H1 (cell line): ENCODE results near the gene THOP1. TPM values are rescaled to one million over a fixed set of nuclear protein-coding genes. Genes with fewer than 3 reads are reported as not detected.

Experiments used
- BRCA1 ChIP-seq: IDR thresholded peaks from 2 replicates; pipeline ENCODE4 v1.6.1; 2012; ENCODE audit warnings: low read depth, low read length, improper control_type of control experiment
- CBX8 ChIP-seq: fragments of 300-800, 300-1000 bp; sonication (generic); IDR thresholded peaks from 2 replicates; pipeline ENCODE4 v1.7.1; 2016; ENCODE audit warnings: low read depth, low read length, borderline replicate concordance
- CTBP2 ChIP-seq: IDR thresholded peaks from 2 replicates; pipeline ENCODE4 v1.7.0; 2011; ENCODE audit warnings: borderline replicate concordance, mild to moderate bottlenecking, moderate library complexity, mixed read lengths, low read length; ENCODE audit not compliant: insufficient read depth, insufficient read length
- EZH2 ChIP-seq: fragments of 200-600 bp; sonication (generic); IDR thresholded peaks from 2 replicates; pipeline ENCODE4 v1.7.1; 2012; ENCODE audit warnings: low read depth, mild to moderate bottlenecking, moderate library complexity, low read length, inconsistent platforms; ENCODE audit not compliant: severe bottlenecking
- KDM1A ChIP-seq: fragments of 200-600, 300-600 bp; sonication (generic); IDR thresholded peaks from 2 replicates; pipeline ENCODE4 v1.7.1; 2016; ENCODE audit warnings: mild to moderate bottlenecking, low read length, borderline replicate concordance
- KDM4A ChIP-seq: IDR thresholded peaks from one replicate; pipeline ENCODE4 v1.7.1; 2012; ENCODE audit warnings: low read depth, mild to moderate bottlenecking, moderate library complexity, low read length, inconsistent platforms; ENCODE audit not compliant: severe bottlenecking
- KDM5A ChIP-seq: fragments of 200-600 bp; IDR thresholded peaks from 2 replicates; pipeline ENCODE4 v1.7.1; 2012; ENCODE audit warnings: mild to moderate bottlenecking, low read length, inconsistent platforms, mixed read lengths
- polyA plus RNA-seq, 7 experiments: library from polyadenylated mRNA; depleted of rRNA in 3 of 7; stranded (reverse) in 5 of 7; unstranded in 2 of 7; fragments of >200 nt in 5 of 7; fragments of 200-250 nt in 2 of 7; gene quantifications; 1 replicate in 5 of 7; 2 replicates in 1 of 7; 4 replicates in 1 of 7; pipeline versions ENCODE4 v1.2.1 to v1.2.3, GENCODE V29; 2011 to 2013; ENCODE audit warnings: missing spikeins in 2 of 7, mixed read lengths in 2 of 7
- total RNA-seq: library from RNA; stranded (reverse); fragmentation: NEBNext Ultra II Directional; extraction: Animal tissue kit (Norgen Biotek cat#: 25700); gene quantifications from 2 replicates; pipeline ENCODE4 v1.2.1, GENCODE V29; 2021
- TF ChIP-seq, protein P1 (sequence below): fragments of 300-600 bp; sonication (generic); IDR thresholded peaks from 2 replicates; pipeline ENCODE4 v1.7.1; 2012; ENCODE audit warnings: low read length, moderate library complexity, mild to moderate bottlenecking, inconsistent platforms; ENCODE audit not compliant: insufficient replicate concordance
- TF ChIP-seq, protein P2 (sequence below): IDR thresholded peaks from 2 replicates; pipeline ENCODE4 v1.6.1; 2011; ENCODE audit warnings: low read length, improper control_type of control experiment

Gene THOP1
- total and polyA plus RNA-seq, 2 of the 8 experiments (the other 6 are each of a cell fraction or from before 2014, with no cell fraction given), result 136 to 159 TPM

DNA sequence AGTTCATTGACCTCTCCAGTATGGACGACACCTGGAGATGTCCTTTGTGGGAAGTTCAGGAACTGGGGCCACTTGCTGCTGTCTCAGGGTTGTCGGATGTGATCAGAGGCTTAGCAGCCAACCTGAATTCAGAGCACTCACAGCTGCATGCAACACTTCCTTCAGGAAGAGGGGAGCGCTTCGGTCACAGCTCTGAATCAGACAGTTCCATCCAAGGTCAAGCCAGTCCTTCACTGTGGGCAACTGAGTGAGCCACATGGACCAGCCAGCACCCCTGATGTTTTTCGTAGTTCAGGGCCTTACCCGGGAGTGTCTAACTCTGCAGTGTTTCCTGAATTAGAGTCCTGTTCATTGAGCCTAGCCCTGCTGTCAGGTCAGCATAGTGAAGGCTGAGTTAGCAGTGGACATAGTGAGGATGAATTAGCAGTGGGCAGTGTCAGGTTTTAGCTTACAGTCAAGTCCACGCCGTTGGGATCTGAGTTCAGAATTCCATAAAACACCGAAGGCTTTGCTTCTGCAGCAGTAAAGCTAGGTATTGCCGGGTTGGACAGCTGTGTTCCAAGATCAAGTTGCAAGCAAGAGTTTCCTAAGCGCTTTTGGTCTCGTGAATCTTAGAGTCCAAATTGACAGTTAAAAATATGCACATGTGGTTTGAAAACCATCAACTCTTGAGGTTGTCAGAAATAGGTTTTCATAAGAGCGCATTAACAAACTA is 61.0 kb downstream of the THOP1 start (continued):
- TF ChIP-seq, protein P1, sequence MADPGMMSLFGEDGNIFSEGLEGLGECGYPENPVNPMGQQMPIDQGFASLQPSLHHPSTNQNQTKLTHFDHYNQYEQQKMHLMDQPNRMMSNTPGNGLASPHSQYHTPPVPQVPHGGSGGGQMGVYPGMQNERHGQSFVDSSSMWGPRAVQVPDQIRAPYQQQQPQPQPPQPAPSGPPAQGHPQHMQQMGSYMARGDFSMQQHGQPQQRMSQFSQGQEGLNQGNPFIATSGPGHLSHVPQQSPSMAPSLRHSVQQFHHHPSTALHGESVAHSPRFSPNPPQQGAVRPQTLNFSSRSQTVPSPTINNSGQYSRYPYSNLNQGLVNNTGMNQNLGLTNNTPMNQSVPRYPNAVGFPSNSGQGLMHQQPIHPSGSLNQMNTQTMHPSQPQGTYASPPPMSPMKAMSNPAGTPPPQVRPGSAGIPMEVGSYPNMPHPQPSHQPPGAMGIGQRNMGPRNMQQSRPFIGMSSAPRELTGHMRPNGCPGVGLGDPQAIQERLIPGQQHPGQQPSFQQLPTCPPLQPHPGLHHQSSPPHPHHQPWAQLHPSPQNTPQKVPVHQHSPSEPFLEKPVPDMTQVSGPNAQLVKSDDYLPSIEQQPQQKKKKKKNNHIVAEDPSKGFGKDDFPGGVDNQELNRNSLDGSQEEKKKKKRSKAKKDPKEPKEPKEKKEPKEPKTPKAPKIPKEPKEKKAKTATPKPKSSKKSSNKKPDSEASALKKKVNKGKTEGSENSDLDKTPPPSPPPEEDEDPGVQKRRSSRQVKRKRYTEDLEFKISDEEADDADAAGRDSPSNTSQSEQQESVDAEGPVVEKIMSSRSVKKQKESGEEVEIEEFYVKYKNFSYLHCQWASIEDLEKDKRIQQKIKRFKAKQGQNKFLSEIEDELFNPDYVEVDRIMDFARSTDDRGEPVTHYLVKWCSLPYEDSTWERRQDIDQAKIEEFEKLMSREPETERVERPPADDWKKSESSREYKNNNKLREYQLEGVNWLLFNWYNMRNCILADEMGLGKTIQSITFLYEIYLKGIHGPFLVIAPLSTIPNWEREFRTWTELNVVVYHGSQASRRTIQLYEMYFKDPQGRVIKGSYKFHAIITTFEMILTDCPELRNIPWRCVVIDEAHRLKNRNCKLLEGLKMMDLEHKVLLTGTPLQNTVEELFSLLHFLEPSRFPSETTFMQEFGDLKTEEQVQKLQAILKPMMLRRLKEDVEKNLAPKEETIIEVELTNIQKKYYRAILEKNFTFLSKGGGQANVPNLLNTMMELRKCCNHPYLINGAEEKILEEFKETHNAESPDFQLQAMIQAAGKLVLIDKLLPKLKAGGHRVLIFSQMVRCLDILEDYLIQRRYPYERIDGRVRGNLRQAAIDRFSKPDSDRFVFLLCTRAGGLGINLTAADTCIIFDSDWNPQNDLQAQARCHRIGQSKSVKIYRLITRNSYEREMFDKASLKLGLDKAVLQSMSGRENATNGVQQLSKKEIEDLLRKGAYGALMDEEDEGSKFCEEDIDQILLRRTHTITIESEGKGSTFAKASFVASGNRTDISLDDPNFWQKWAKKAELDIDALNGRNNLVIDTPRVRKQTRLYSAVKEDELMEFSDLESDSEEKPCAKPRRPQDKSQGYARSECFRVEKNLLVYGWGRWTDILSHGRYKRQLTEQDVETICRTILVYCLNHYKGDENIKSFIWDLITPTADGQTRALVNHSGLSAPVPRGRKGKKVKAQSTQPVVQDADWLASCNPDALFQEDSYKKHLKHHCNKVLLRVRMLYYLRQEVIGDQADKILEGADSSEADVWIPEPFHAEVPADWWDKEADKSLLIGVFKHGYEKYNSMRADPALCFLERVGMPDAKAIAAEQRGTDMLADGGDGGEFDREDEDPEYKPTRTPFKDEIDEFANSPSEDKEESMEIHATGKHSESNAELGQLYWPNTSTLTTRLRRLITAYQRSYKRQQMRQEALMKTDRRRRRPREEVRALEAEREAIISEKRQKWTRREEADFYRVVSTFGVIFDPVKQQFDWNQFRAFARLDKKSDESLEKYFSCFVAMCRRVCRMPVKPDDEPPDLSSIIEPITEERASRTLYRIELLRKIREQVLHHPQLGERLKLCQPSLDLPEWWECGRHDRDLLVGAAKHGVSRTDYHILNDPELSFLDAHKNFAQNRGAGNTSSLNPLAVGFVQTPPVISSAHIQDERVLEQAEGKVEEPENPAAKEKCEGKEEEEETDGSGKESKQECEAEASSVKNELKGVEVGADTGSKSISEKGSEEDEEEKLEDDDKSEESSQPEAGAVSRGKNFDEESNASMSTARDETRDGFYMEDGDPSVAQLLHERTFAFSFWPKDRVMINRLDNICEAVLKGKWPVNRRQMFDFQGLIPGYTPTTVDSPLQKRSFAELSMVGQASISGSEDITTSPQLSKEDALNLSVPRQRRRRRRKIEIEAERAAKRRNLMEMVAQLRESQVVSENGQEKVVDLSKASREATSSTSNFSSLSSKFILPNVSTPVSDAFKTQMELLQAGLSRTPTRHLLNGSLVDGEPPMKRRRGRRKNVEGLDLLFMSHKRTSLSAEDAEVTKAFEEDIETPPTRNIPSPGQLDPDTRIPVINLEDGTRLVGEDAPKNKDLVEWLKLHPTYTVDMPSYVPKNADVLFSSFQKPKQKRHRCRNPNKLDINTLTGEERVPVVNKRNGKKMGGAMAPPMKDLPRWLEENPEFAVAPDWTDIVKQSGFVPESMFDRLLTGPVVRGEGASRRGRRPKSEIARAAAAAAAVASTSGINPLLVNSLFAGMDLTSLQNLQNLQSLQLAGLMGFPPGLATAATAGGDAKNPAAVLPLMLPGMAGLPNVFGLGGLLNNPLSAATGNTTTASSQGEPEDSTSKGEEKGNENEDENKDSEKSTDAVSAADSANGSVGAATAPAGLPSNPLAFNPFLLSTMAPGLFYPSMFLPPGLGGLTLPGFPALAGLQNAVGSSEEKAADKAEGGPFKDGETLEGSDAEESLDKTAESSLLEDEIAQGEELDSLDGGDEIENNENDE, result no peak
- TF ChIP-seq CBX8, result no peak
- no peak for TF ChIP-seq BRCA1
- no peak for TF ChIP-seq KDM4A
- no peak for TF ChIP-seq KDM1A
- TF ChIP-seq, protein P2, sequence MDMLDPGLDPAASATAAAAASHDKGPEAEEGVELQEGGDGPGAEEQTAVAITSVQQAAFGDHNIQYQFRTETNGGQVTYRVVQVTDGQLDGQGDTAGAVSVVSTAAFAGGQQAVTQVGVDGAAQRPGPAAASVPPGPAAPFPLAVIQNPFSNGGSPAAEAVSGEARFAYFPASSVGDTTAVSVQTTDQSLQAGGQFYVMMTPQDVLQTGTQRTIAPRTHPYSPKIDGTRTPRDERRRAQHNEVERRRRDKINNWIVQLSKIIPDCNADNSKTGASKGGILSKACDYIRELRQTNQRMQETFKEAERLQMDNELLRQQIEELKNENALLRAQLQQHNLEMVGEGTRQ, result no peak
- no peak for TF ChIP-seq EZH2
- no peak for TF ChIP-seq KDM5A
- no peak for TF ChIP-seq CTBP2
